Stimulated activated CD8-positive, alpha-beta memory T cell treated with anti-CD3 and anti-CD28 coated beads, Interleukin-15, amount 100 ng/mL, for 4 hours (primary cell): ENCODE results near the gene INF2.

Experiments used
- DNase-seq, 2 donors: peaks; one replicate each; pipeline ENCODE4 v3.0.0-alpha.2; 2020; ENCODE audit warnings: low read depth in 2 of 2

Gene INF2

GRCh38 chr14:104770851-104771272 lies 81.4 kb downstream of the INF2 start:
- no peak for DNase-seq

- no peak for DNase-seq
Measured at GRCh38 chr14:104771374-104771773, 82.0 kb downstream of the INF2 start.
